CD8-positive, alpha-beta memory T cell (primary cell): Measurements from ENCODE around the gene KDM4C. TPM values are rescaled to one million over a fixed set of nuclear protein-coding genes. Genes with fewer than 3 reads are reported as not detected.

ENCODE experiments used
- CTCF ChIA-PET: fragments of 350-600 bp; sonication (Branson Sonifier 250); formaldehyde crosslinking; loops from one replicate; lab custom pipeline; 2021; ENCODE audit warnings: antibody characterized with exemption; lab: Charles Lee
- POLR2A ChIA-PET: fragments of 350-600 bp; sonication (Branson Sonifier 250); formaldehyde crosslinking; loops from one replicate; lab custom pipeline; 2021; ENCODE audit warnings: antibody characterized with exemption; lab: Charles Lee
- DNase-seq, 5 donors: peaks; one replicate each; pipeline versions ENCODE4 v3.0.0 to v3.0.0-alpha.2; 2020 to 2022; ENCODE audit warnings: mixed read lengths in 1 of 5
- H3K27ac ChIP-seq: one replicate; pipeline ENCODE4 v1.7.0; 2013; ENCODE audit warnings: low read depth, mild to moderate bottlenecking, low read length, moderate library complexity
- H3K27me3 ChIP-seq: 2 replicates; pipeline ENCODE4 v1.7.0; 2013; ENCODE audit warnings: low read length, mild to moderate bottlenecking; ENCODE audit not compliant: insufficient read depth, poor library complexity, severe bottlenecking
- H3K36me3 ChIP-seq: 2 replicates; pipeline ENCODE4 v1.7.0; 2013; ENCODE audit warnings: mild to moderate bottlenecking, low read length, moderate library complexity; ENCODE audit not compliant: insufficient read depth
- H3K4me1 ChIP-seq: 2 replicates; pipeline ENCODE4 v1.7.0; 2013; ENCODE audit warnings: mild to moderate bottlenecking, low read length, moderate library complexity; ENCODE audit not compliant: insufficient read depth
- H3K4me3 ChIP-seq: 2 replicates; pipeline ENCODE4 v1.7.0; 2013; ENCODE audit warnings: mild to moderate bottlenecking, low read length
- H3K9me3 ChIP-seq: 2 replicates; pipeline ENCODE4 v1.7.0; 2013; ENCODE audit warnings: mild to moderate bottlenecking, low read length
- H3K27ac Mint-ChIP-seq, 8 donors: one replicate each; pipeline ENCODE4 v1.8.0; 2020 to 2021; ENCODE audit warnings: mixed read lengths in 8 of 8, mild to moderate bottlenecking in 6 of 8, inconsistent platforms in 3 of 8, moderate library complexity in 3 of 8
- H3K27me3 Mint-ChIP-seq, 2 donors: one replicate each; pipeline ENCODE4 v1.8.0; 2020 to 2021; ENCODE audit warnings: mixed read lengths in 2 of 2, mild to moderate bottlenecking in 1 of 2, moderate library complexity in 1 of 2
- H3K36me3 Mint-ChIP-seq, 3 donors: one replicate each; pipeline ENCODE4 v1.8.0; 2020 to 2021; ENCODE audit warnings: mixed read lengths in 3 of 3, inconsistent platforms in 1 of 3, mild to moderate bottlenecking in 1 of 3
- H3K4me1 Mint-ChIP-seq, 3 donors: one replicate each; pipeline ENCODE4 v1.8.0; 2020 to 2021; ENCODE audit warnings: mixed read lengths in 3 of 3, inconsistent platforms in 1 of 3, mild to moderate bottlenecking in 1 of 3
- H3K4me3 Mint-ChIP-seq, 7 donors: one replicate each; pipeline ENCODE4 v1.8.0; 2020 to 2021; ENCODE audit warnings: mixed read lengths in 7 of 7, mild to moderate bottlenecking in 6 of 7, moderate library complexity in 4 of 7, inconsistent platforms in 2 of 7
- H3K9me3 Mint-ChIP-seq, 5 donors: one replicate each; pipeline ENCODE4 v1.8.0; 2020 to 2022; ENCODE audit warnings: mixed read lengths in 5 of 5, mild to moderate bottlenecking in 3 of 5, moderate library complexity in 2 of 5, inconsistent platforms in 1 of 5
- polyA plus RNA-seq: library from polyadenylated mRNA; unstranded; fragments of 300-500 nt; fragmentation: Illumina TruSeq; gene quantifications from one replicate; pipeline ENCODE4 v1.2.3, GENCODE V29; 2021
- total RNA-seq, 2 experiments: library from RNA; stranded (reverse); gene quantifications; one replicate each; pipeline ENCODE4 v1.2.3, GENCODE V29; 2021

KDM4C gene
- total and polyA plus RNA-seq, 3 experiments from 2014 or later, result 25.9 to 31.9 (median 26.8) TPM

DNA sequence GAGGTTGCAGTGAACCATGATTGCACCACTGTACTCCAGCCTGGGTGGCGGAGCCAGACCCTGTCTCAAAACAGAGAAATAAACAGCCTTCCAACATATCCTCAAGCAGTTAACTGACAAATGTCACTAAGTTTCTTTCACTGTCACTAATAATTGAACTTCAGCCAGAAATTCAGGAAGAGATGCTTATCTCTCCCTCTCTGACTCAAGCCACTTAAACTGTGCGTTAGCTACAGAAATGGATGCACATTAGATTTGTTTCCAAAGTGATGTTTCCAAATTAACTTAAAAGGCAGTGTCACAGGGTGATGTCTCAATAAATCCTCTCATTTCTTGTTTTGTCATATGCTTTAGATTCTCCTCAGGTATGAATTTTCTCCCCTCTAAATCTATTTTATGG lies 164.9 kb downstream of the KDM4C start:
- H3K27ac Mint-ChIP-seq, result peak overlapping the region in 4 of 8 donors; percentile 11 to 48 (median 34)
- no peaks in the 10 kb centered on the region for H3K27me3 Mint-ChIP-seq
- no peak overlapping the region for H3K27ac ChIP-seq
- H3K4me3 ChIP-seq, result no peak overlapping the region
- H3K4me3 Mint-ChIP-seq, result no peak overlapping the region
- POLR2A ChIA-PET, result no interaction called here
- no peaks in the 10 kb centered on the region for H3K9me3 ChIP-seq
- H3K36me3 Mint-ChIP-seq, result peaks cover 1 to 49% (median 16%) of the 10 kb centered on the region in 3 donors
- H3K36me3 ChIP-seq, result no peaks in the 10 kb centered on the region
- no peak for DNase-seq
- H3K4me1 ChIP-seq, result no peaks in the 10 kb centered on the region
- H3K27me3 ChIP-seq, result no peaks in the 10 kb centered on the region
- peaks cover 60 to 85% (median 77%) of the 10 kb centered on the region in 3 donors for H3K4me1 Mint-ChIP-seq
- CTCF ChIA-PET, result no interaction called here
- no peaks in the 10 kb centered on the region for H3K9me3 Mint-ChIP-seq

DNA sequence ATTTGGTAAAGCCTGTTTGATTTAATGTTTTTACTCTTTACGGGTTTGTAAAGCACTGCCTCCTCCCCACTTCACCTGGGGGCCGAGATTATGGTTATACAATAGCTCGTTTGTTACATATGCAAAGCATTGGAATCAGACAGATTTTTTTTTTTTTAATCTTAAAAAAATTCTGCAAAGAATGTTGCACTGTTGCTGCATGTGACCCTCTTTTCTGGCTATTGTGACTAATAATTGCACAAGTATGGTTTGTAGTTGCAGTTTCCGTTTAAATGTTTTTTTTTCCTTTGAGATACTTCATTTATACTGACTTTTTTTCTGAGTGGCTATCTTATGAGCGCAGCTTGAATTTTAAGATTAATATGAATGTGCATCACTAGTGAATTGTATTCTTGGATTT lies 165.3 kb downstream of the KDM4C start:
- POLR2A ChIA-PET, result no interaction called here
- no peak overlapping the region for H3K27ac ChIP-seq
- H3K4me3 Mint-ChIP-seq, result no peak overlapping the region
- no peaks in the 10 kb centered on the region for H3K27me3 ChIP-seq
- H3K9me3 ChIP-seq, result no peaks in the 10 kb centered on the region
- no peak overlapping the region for H3K4me3 ChIP-seq
- no peaks in the 10 kb centered on the region for H3K36me3 ChIP-seq
- CTCF ChIA-PET, result no interaction called here
- H3K27ac Mint-ChIP-seq, result peak overlapping the region in 1 of 8 donors; percentile 30
- H3K4me1 Mint-ChIP-seq, result peaks cover 63 to 88% (median 80%) of the 10 kb centered on the region in 3 donors
- H3K27me3 Mint-ChIP-seq, result no peaks in the 10 kb centered on the region
- no peaks in the 10 kb centered on the region for H3K4me1 ChIP-seq
- no peaks in the 10 kb centered on the region for H3K9me3 Mint-ChIP-seq
- no peak for DNase-seq
- peaks cover 0 to 51% (median 15%) of the 10 kb centered on the region in 3 donors for H3K36me3 Mint-ChIP-seq

DNA sequence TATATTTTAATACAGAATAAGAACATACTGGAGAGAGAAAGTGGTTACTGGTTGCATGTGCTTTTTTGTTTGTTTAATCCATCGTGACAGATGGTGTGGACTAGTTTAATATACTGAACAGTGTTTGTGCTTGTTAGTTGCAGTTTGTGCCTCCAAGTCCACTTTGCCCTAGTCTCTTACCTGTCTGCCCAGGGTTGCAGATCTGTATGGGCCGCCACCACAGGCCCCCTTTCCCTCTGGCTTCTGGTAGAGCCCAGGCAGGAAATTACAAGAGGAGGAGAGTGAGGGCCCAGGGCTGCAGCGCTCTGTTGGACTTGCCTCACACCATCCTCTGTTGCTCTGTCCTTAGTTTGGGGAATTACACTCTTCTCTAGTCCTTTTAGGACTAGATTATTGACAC lies 166.4 kb downstream of the KDM4C start:
- Mint-ChIP-seq H3K4me1 (peaks cover 66 to 90% (median 81%) of the 10 kb centered on the region in 3 donors), H3K36me3 (peaks cover 0 to 52% (median 15%) of the 10 kb centered on the region in 3 donors), H3K9me3 (no peaks in the 10 kb centered on the region), H3K4me3 (no peak overlapping the region), H3K27me3 (no peaks in the 10 kb centered on the region), H3K27ac (peak overlapping the region in 1 of 8 donors; percentile 18)
- ChIA-PET POLR2A (no interaction called here), CTCF (no interaction called here)
- no peaks in the 10 kb centered on the region for H3K36me3 ChIP-seq
- H3K27me3 ChIP-seq, result no peaks in the 10 kb centered on the region
- peaks cover 4% of the 10 kb centered on the region for H3K4me1 ChIP-seq
- no peaks in the 10 kb centered on the region for H3K9me3 ChIP-seq
- H3K27ac ChIP-seq, result no peak overlapping the region
- no peak for DNase-seq
- H3K4me3 ChIP-seq, result no peak overlapping the region

DNA sequence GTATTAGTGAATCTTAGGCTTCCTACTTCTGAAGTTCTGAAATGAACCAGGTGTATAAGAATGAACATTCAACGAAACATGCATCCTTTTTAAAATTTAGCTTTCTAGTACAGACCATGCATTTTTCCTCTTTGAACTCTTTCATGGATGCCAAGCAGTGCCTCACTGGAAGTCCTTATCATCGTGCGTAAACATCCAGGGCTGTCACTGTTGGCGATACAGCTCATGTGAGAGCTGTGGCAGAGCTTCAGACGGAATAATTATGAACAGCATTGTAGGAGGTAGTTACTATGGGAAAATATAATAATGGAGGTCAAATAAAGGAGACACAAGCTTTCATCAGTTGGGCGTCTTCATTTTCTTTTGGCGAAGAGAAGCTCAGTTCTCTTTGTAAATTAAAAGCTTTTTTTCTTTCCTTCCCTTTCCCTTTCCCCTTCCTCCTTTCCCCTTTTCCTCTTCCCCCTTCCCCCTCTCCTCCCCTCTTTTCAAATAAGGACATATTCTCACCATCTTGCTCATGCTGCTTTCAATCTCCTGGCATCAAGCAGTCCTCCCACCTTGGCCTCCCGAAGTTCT lies 167.3 kb downstream of the KDM4C start:
- CTCF ChIA-PET, result interaction anchor here (0.7 kb wide), 1 partner anchor 8 kb away, joined by 3 read pairs; no protein-coding TSS in a partner anchor
- Mint-ChIP-seq H3K9me3 (no peaks in the 10 kb centered on the region), H3K27me3 (no peaks in the 10 kb centered on the region), H3K27ac (peak overlapping the region in 2 of 8 donors; percentile 30 to 34), H3K4me1 (peaks cover 67 to 93% (median 83%) of the 10 kb centered on the region in 3 donors), H3K4me3 (no peak overlapping the region), H3K36me3 (peaks cover 0 to 53% (median 15%) of the 10 kb centered on the region in 3 donors)
- no peaks in the 10 kb centered on the region for H3K36me3 ChIP-seq
- H3K9me3 ChIP-seq, result no peaks in the 10 kb centered on the region
- POLR2A ChIA-PET, result no interaction called here
- DNase-seq, result no peak
- no peak overlapping the region for H3K27ac ChIP-seq
- H3K4me3 ChIP-seq, result no peak overlapping the region
- no peaks in the 10 kb centered on the region for H3K27me3 ChIP-seq
- peaks cover 7% of the 10 kb centered on the region for H3K4me1 ChIP-seq

DNA sequence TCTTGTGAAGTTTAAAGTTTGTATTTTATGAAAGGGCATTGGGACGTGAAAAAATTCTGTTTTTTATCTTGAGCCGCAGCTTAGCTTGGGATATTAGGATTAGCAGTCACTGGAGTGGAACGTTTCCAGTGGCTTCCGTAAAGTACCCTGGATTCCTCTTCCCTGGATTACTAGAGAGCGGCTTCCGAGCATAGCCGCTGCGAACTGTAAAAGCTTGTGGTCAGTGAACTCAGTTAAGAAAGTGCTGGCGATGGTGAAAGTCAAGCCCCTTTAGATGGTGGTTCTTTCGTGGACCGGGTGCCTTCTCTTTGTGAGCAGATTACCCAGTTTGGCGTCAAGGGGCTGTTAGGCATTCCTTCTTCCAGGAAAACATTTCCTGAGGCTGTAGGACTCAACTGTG lies 168.1 kb downstream of the KDM4C start:
- Histone ChIP-seq H3K4me1 (peaks cover 7% of the 10 kb centered on the region), H3K9me3 (no peaks in the 10 kb centered on the region), H3K27ac (no peak overlapping the region), H3K4me3 (no peak overlapping the region), H3K27me3 (no peaks in the 10 kb centered on the region), H3K36me3 (no peaks in the 10 kb centered on the region)
- peaks cover 63 to 89% (median 77%) of the 10 kb centered on the region in 3 donors for H3K4me1 Mint-ChIP-seq
- H3K4me3 Mint-ChIP-seq, result no peak overlapping the region
- CTCF ChIA-PET, result no interaction called here
- no peak for DNase-seq
- POLR2A ChIA-PET, result no interaction called here
- H3K27ac Mint-ChIP-seq, result peak overlapping the region in 2 of 8 donors; percentile 34 to 60
- H3K9me3 Mint-ChIP-seq, result no peaks in the 10 kb centered on the region
- H3K27me3 Mint-ChIP-seq, result no peaks in the 10 kb centered on the region
- peaks cover 0 to 53% (median 16%) of the 10 kb centered on the region in 3 donors for H3K36me3 Mint-ChIP-seq

DNA sequence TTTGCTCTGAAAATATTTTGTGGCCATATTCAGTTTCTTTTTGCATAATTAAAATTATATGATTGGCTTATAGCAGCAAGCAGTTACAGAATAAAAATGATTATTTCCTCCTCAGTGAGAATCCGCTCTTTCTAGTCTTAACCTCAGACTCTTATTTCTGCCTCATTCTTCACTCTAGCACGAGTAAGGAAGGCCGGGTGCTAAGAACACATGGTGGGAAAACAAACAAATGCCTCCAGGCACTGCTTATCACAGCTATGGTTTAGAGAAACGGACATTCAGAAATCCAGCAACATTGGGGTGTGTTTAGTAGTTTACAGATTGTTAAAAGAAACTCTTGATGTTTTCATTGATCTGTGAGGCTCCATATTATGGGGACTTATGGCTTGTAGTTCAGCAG lies 168.7 kb downstream of the KDM4C start:
- no peaks in the 10 kb centered on the region for H3K9me3 ChIP-seq

DNA sequence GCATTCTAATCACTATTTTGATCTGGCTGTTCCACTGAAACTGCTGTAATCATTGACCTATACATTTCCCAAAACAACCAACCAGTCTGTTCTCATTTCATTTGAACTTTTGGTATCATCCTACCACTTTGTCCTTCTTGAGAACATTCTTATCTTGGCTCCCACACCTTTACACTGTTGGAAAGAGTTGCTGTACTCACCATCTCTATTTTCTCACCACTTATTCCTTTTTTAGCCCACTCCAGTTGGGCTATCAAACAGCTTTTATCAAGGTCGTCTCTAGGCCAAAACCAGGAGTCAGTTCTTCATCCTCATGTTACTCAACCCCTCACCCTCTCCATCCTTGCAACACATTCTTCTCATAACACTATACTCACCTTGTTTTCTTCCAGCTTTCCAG lies 170.1 kb downstream of the KDM4C start:
- H3K4me3 Mint-ChIP-seq, result no peak overlapping the region
- peaks cover 0 to 43% (median 5%) of the 10 kb centered on the region in 3 donors for H3K36me3 Mint-ChIP-seq
- ChIA-PET CTCF (no interaction called here), POLR2A (no interaction called here)
- H3K9me3 Mint-ChIP-seq, result no peaks in the 10 kb centered on the region
- no peak overlapping the region for H3K4me3 ChIP-seq
- H3K27me3 Mint-ChIP-seq, result no peaks in the 10 kb centered on the region
- peak overlapping the region in 2 of 8 donors; percentile 30 to 74 for H3K27ac Mint-ChIP-seq
- no peak overlapping the region for H3K27ac ChIP-seq
- no peaks in the 10 kb centered on the region for H3K27me3 ChIP-seq
- H3K4me1 Mint-ChIP-seq, result peaks cover 52 to 82% (median 71%) of the 10 kb centered on the region in 3 donors
- H3K36me3 ChIP-seq, result no peaks in the 10 kb centered on the region
- H3K9me3 ChIP-seq, result no peaks in the 10 kb centered on the region
- no peak for DNase-seq
- peaks cover 7% of the 10 kb centered on the region for H3K4me1 ChIP-seq

More for the DNA sequence above, 168.7 kb downstream of the KDM4C start:
- no peak overlapping the region for H3K4me3 Mint-ChIP-seq
- no peaks in the 10 kb centered on the region for H3K9me3 Mint-ChIP-seq
- Histone ChIP-seq H3K27me3 (no peaks in the 10 kb centered on the region), H3K27ac (no peak overlapping the region), H3K4me1 (peaks cover 7% of the 10 kb centered on the region), H3K4me3 (no peak overlapping the region), H3K36me3 (no peaks in the 10 kb centered on the region)
- peaks cover 58 to 87% (median 75%) of the 10 kb centered on the region in 3 donors for H3K4me1 Mint-ChIP-seq
- peaks cover 0 to 49% (median 10%) of the 10 kb centered on the region in 3 donors for H3K36me3 Mint-ChIP-seq
- DNase-seq, result no peak
- no peak overlapping the region for H3K27ac Mint-ChIP-seq
- ChIA-PET POLR2A (no interaction called here), CTCF (no interaction called here)
- H3K27me3 Mint-ChIP-seq, result no peaks in the 10 kb centered on the region

DNA sequence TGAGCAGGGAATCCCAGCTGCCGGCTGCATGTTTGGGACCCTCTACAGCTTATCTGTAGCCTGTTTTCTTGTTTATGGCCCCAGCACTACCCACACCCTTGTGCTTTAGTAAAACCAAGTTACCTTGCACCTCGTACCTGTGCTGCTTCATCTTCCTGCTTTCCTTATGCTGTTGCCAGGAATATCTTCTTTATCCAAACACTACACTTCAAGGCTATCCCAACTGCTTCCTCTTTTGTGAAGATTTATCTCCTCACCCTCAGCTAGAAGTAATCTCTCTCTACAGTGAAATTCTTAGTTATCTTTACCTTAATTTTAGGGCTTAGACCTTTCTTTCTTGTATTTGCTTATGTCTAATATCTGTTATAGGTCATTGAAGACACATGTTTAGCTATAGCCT lies 171.1 kb downstream of the KDM4C start:
- Histone ChIP-seq H3K27ac (no peak overlapping the region), H3K9me3 (no peaks in the 10 kb centered on the region), H3K27me3 (no peaks in the 10 kb centered on the region), H3K4me3 (no peak overlapping the region), H3K4me1 (peaks cover 7% of the 10 kb centered on the region), H3K36me3 (no peaks in the 10 kb centered on the region)
- H3K36me3 Mint-ChIP-seq, result peaks cover 4 to 38% (median 8%) of the 10 kb centered on the region in 3 donors
- no peaks in the 10 kb centered on the region for H3K27me3 Mint-ChIP-seq
- no peak for DNase-seq
- POLR2A ChIA-PET, result no interaction called here
- H3K4me3 Mint-ChIP-seq, result peak overlapping the region in 1 of 7 donors; percentile 27
- CTCF ChIA-PET, result no interaction called here
- peaks cover 43 to 75% (median 65%) of the 10 kb centered on the region in 3 donors for H3K4me1 Mint-ChIP-seq
- H3K9me3 Mint-ChIP-seq, result peaks cover 0 to 1% (median 0%) of the 10 kb centered on the region in 5 donors
- H3K27ac Mint-ChIP-seq, result peak overlapping the region in 2 of 8 donors; percentile 20 to 58
